Neuron (in vitro differentiated cells): ENCODE measurements around the gene PLAC1.

Source experiments
- H2AFZ ChIP-seq: one replicate; pipeline ENCODE4 v1.6.1; 2013; ENCODE audit warnings: low read depth, mild to moderate bottlenecking, inconsistent platforms, low read length, moderate library complexity
- H3K27me3 ChIP-seq: one replicate; pipeline ENCODE4 v1.6.1; 2013; ENCODE audit warnings: low read length; ENCODE audit not compliant: insufficient read depth
- H3K36me3 ChIP-seq: one replicate; pipeline ENCODE4 v1.6.1; 2013; ENCODE audit warnings: low read length; ENCODE audit not compliant: insufficient read depth
- H3K4me1 ChIP-seq: one replicate; pipeline ENCODE4 v1.6.1; 2013; ENCODE audit warnings: low read length; ENCODE audit not compliant: insufficient read depth
- H3K4me3 ChIP-seq: 2 replicates; pipeline ENCODE4 v1.5.1; 2013; ENCODE audit warnings: mild to moderate bottlenecking, low read length, moderate library complexity
- H3K9me3 ChIP-seq: one replicate; pipeline ENCODE4 v1.6.1; 2013; ENCODE audit warnings: low read length

The PLAC1 gene

DNA sequence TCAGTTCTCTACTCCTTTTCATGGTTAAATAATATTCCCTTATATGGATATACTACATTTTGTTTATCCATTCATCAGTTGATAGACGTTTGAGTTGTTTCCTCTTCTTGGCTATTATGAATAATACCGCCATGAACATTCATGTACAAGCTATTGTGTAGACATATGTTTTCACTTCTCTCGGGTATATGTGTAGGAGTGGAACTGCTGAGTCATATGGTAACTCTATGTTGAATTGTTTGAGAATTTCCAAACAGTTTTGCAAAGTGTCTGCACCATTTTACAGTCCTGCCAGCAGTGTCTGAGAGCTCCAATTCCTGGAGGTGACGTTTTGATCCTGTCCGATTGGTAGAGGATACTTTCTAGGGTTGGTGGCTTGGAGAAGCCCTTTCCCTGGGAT, 23.6 kb downstream of the PLAC1 start:
- no peaks in the 10 kb centered on the region for H3K9me3 ChIP-seq
- no peaks in the 10 kb centered on the region for H3K36me3 ChIP-seq
- H3K4me3 ChIP-seq = no peak overlapping the region
- H3K27me3 ChIP-seq = no peaks in the 10 kb centered on the region
- no peaks in the 10 kb centered on the region for H3K4me1 ChIP-seq
- H2AFZ ChIP-seq = no peak overlapping the region

DNA sequence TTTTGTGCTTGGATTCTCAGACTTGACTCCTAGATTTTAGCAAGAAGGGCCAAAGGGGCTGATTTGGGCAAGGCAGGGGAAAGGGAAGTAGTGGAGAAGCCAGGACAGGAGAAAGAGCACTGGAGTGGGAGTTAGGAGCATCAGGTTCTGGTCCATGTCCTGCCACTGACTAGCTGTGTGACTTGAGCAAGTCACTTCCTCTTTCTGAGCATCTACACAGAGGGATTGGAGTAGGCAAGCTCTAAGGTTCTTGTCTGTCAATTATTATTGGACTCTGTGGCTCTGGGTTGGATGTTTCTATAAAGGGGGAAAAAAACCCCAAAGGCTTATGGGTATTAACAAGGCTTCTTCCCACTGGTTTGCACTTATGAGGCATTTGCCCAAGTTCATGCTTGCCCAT, 24.4 kb downstream of the PLAC1 start:
- H3K36me3 ChIP-seq = no peaks in the 10 kb centered on the region
- H2AFZ ChIP-seq = no peak overlapping the region
- no peaks in the 10 kb centered on the region for H3K9me3 ChIP-seq
- H3K27me3 ChIP-seq = no peaks in the 10 kb centered on the region
- H3K4me1 ChIP-seq = no peaks in the 10 kb centered on the region
- H3K4me3 ChIP-seq = no peak overlapping the region

DNA sequence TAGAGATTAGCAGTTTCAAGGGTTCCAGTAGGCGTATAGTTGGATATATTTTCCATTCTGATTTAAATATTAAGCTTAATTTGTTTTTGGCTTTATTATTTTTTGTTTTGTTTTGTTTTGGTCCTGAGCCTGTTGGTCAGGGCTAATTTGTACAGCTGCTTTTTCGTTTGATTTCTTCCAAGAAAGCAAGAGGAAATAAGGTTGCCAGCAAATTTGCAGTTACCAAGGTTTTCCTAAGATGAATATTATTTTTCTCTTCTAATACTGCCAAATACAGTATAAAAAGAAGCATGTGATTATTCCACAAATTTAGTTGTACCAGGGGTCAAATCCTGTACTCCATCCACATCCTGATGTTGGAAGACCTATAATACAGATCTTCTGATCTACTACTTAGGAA, 24.9 kb downstream of the PLAC1 start:
- Histone ChIP-seq H3K9me3 (no peaks in the 10 kb centered on the region), H3K36me3 (no peaks in the 10 kb centered on the region), H3K4me1 (no peaks in the 10 kb centered on the region), H2AFZ (no peak overlapping the region), H3K4me3 (no peak overlapping the region), H3K27me3 (no peaks in the 10 kb centered on the region)

DNA sequence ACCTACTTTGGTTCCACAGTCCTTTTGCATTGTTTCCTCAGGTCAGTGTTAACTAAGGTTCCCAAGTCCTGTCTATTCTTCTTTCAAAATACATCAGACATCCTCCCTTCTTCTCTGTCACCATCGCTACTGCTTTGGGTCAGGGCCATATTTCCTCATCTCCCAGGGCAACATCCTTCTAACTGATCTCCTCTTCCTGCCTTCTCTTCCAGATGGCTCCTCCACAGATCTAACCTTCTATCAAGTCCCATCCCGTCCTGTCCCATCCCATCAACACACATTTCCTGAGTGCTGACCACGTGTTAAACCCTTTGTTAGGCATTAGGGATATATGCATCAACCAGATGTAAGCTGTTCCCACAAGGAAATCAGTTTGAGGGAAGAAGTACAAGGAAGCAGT, 25.9 kb downstream of the PLAC1 start:
- Histone ChIP-seq H3K4me3 (no peak overlapping the region), H3K4me1 (no peaks in the 10 kb centered on the region), H2AFZ (no peak overlapping the region), H3K27me3 (no peaks in the 10 kb centered on the region), H3K9me3 (no peaks in the 10 kb centered on the region), H3K36me3 (no peaks in the 10 kb centered on the region)

DNA sequence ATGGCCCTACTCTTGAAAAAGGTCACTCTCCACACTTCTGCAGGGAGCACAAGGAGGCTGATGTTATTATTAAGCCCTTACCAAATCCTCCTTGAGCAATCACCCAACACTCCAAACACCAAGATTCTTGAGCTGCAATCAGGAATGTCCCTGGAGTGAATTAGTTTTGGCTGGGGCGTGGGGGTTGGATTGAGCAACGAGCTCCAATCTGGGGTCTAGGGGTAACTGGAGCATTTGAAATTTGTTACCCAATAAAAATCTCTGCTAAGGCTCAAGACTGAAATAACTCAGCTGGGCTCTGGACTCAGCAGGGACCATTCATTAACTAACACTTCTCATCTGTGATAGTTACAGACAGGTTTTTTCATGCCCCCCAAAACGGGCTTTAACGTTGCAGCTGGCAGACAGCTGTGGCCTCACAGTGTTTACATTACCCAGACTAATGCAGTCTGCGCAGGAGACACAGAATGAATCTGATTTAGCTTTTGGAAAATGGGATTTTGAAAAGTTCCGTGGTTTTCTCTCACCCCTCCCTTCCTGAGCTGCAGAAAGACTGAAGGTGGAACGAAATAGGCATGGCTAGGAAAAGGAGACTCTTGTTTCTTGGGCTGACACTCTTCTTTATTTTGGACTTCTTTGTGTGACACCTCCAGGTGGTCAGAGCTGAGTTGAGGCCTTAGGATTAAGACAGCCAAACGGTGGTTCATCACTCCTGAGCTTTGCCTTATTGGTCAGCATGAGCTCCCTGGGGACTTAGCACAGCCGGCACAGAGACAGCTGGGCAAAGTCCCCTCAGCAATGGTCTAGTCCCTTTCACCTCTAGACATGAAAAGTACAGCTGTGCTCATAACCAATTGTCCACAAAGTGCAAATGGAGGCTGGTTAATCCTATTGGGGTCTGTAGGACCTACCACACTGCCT, 26.6 kb downstream of the PLAC1 start:
- no peaks in the 10 kb centered on the region for H3K27me3 ChIP-seq
- H2AFZ ChIP-seq = no peak overlapping the region
- no peaks in the 10 kb centered on the region for H3K4me1 ChIP-seq
- no peaks in the 10 kb centered on the region for H3K36me3 ChIP-seq
- H3K4me3 ChIP-seq = no peak overlapping the region
- H3K9me3 ChIP-seq = no peaks in the 10 kb centered on the region

DNA sequence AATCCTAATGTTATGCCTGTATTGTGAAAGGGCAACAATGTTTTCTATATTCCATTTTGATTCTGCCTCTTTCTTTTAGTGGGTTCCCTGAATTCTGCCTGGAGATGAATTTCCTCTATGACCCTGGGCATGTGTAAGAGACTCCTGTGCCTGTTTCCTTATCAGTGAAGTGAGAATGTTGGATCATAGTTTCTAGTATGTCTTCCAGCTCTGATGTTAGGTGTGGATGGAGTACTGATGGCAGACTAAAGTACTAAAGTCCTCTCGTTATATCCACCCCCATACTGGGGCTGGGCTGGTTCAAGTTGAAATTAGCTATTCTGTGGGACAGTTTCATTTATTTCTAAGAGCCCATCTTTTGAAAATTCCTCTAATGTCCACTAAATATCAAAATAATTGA, 29.6 kb downstream of the PLAC1 start:
- no peaks in the 10 kb centered on the region for H3K36me3 ChIP-seq
- H2AFZ ChIP-seq = no peak overlapping the region
- H3K9me3 ChIP-seq = no peaks in the 10 kb centered on the region
- H3K27me3 ChIP-seq = no peaks in the 10 kb centered on the region
- no peaks in the 10 kb centered on the region for H3K4me1 ChIP-seq
- H3K4me3 ChIP-seq = no peak overlapping the region

DNA sequence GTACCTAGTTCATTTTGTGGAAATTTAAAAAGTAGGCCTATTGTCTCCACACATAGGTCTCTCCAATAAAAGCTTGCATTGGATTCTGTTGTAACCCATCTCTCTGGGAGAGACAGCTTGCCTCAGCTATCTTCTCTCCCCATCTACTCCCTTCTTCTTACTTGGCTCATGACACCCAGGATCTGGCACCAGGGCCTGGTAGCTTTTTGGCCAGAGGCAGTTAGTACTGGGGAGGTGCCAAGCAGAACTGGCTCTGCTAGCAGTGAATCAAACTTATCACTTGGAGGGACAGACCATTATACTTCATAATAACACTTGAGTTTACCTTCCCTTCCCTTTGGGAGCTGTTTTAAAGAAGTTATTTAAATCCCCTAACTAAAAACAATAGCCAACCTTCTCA, 31.8 kb downstream of the PLAC1 start:
- Histone ChIP-seq H3K27me3 (no peaks in the 10 kb centered on the region), H3K4me3 (no peak overlapping the region)

DNA sequence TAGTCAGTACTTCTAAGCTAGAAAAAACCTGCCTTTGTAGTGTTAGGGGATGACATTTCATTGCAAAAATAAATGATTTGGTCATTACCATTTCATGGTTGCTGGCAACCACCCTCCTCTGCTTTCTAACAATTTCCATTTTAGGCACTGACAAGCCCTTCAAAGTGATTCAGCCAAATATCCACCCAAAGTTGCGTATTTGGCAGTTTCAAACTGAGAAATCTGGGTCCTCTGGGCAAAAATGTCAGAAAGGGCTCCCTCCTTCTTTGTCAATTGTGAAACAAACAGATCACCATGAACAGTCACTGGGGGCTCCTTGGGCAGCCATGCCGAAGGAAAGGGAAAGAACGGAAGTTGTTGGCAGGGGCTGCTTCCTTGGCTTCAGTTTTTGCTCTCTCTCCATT, 33.0 kb downstream of the PLAC1 start:
- Histone ChIP-seq H3K4me1 (peaks cover 2% of the 10 kb centered on the region), H3K4me3 (no peak overlapping the region), H2AFZ (no peak overlapping the region), H3K9me3 (no peaks in the 10 kb centered on the region), H3K27me3 (no peaks in the 10 kb centered on the region), H3K36me3 (no peaks in the 10 kb centered on the region)

More for the DNA sequence above, 31.8 kb downstream of the PLAC1 start:
- H3K4me1 ChIP-seq = peaks cover 2% of the 10 kb centered on the region
- no peaks in the 10 kb centered on the region for H3K9me3 ChIP-seq
- H3K36me3 ChIP-seq = no peaks in the 10 kb centered on the region
- no peak overlapping the region for H2AFZ ChIP-seq

DNA sequence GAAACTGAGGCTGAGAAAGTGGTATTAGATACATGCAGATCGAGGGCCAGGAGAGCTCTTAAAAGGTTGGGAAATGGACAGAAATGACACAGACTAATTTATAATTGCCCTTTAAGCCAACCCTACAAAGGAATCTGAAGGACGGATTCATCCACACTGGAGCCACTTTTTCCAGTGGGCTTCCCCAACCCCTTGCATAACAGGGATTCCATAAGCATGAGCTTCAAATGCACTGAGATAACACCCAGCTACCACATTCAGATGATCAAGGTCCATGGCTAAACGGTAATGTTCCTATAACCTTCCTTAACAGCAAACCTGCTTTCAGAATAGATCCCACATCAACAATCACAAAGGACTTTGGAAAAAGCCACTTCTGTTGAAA, 34.2 kb downstream of the PLAC1 start:
- H3K4me3 ChIP-seq = no peak overlapping the region
- H3K36me3 ChIP-seq = no peaks in the 10 kb centered on the region
- H2AFZ ChIP-seq = no peak overlapping the region
- H3K27me3 ChIP-seq = no peaks in the 10 kb centered on the region
- H3K9me3 ChIP-seq = no peaks in the 10 kb centered on the region
- H3K4me1 ChIP-seq = peaks cover 2% of the 10 kb centered on the region

DNA sequence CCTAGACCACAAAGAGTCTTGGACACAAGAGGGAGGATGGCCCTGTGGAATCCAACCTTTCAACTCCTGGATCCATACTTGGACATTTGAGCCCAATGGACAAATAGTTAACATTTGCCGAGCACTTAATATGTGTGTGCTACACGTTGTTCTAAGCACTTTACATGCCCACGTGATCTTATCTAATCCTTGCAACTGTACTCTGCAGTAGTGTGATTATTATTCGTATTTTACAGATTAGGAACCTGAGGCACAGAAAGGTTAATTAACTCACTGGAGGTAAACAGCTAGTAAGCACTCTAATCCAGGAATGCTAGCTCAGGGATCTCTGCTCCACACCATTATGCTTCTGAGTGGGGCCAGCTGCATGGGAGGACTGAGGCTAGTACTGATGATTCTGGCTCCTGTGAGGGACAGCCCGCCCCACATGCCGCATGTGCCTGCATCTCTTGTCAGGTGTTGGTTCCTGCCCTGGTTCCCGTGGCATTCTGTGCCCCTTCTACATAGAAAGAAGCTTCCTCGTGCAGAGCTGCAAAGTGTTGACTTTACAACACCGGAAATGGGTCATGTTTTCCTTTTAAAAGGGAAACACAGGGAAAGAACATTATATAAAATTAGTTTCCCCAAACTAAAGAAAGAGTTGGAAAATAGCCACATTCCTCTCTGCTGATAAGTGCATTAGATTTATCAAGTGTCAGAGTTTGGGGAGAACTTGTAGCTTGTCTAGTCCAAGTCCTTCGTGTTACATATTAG, 34.8 kb downstream of the PLAC1 start:
- H2AFZ ChIP-seq = no peak overlapping the region
- H3K4me3 ChIP-seq = no peak overlapping the region
- H3K4me1 ChIP-seq = peaks cover 2% of the 10 kb centered on the region

DNA sequence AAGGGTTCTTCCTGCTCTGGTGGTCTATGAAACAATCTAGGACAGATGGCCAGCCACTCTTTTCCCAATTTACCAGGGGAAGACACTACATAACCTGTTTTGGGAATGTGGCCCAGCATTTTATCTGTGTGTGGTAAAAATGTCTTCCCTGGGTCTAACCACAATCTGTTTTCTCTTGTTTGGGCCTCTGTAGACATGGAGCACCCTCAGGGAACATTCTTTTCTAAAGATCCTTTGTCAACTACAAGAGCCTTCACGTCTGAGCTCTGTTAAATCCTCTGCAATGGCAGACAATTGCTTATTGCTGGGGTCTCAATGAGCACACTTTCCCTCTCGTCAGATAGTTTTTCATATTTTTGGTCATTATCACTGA, 35.5 kb downstream of the PLAC1 start:
- H3K4me1 ChIP-seq = peaks cover 2% of the 10 kb centered on the region
- H3K9me3 ChIP-seq = no peaks in the 10 kb centered on the region
- H3K4me3 ChIP-seq = no peak overlapping the region
- no peaks in the 10 kb centered on the region for H3K27me3 ChIP-seq
- H3K36me3 ChIP-seq = no peaks in the 10 kb centered on the region
- H2AFZ ChIP-seq = no peak overlapping the region

More for the DNA sequence above, 34.8 kb downstream of the PLAC1 start:
- Histone ChIP-seq H3K36me3 (no peaks in the 10 kb centered on the region), H3K9me3 (no peaks in the 10 kb centered on the region), H3K27me3 (no peaks in the 10 kb centered on the region)

DNA sequence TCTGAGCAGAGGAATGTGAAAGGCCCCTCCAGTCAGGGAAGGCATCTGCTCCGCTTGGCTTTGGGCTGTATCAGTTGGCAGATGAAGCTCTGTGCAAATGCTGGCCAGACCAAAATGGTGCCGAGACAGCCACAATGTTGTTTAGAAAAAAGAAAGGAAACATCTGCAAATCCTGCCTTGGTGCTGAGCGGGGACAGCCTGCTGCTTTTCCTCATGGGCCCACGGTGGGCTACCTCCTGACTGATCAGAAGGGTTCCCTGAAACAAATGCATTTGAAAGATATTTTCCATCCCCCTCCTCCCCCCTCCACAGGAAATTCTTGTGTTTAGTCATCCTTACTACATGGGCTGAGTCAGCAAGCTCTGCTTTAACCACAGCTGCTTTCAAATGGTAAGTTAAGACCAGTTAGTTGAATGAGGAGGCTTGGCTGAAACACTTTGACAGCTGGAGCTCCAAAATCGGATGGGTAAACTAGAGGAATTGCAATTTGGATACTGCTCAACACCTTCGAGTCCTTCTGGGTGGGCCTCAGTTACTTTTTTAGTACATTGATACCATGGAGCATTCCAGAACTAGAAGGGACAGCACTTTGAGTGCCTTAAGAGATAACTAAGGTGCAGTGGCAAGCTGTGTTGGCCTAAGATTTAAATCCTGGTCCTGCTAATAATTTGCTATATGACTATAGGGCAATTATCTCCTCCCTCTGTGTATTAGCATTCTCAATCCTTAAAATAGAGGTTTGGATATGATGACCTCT, 36.0 kb downstream of the PLAC1 start:
- no peak overlapping the region for H3K4me3 ChIP-seq
- H3K9me3 ChIP-seq = no peaks in the 10 kb centered on the region
- no peaks in the 10 kb centered on the region for H3K36me3 ChIP-seq
- no peaks in the 10 kb centered on the region for H3K27me3 ChIP-seq
- no peak overlapping the region for H2AFZ ChIP-seq
- H3K4me1 ChIP-seq = peaks cover 2% of the 10 kb centered on the region

DNA sequence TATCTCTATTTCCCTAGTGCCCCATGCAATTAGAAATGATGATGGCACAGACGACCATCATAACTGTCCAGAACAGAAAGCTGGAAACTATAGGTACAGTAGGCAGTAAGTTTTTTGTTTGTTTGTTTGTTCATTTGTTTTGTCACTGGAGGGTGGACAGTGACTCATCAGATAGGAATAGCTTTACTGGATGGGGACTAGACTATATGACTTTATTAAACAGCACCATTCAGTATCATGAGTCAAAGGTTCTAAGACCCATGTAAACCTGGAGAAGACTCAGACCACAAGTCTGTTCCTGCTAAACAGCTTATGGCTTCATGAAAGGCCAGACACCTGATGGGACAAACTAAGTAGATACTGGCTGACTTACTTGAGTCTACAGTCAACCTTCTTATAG, 38.4 kb downstream of the PLAC1 start:
- Histone ChIP-seq H3K4me1 (peaks cover 2% of the 10 kb centered on the region), H2AFZ (no peak overlapping the region), H3K9me3 (no peaks in the 10 kb centered on the region), H3K4me3 (no peak overlapping the region), H3K36me3 (no peaks in the 10 kb centered on the region), H3K27me3 (no peaks in the 10 kb centered on the region)
